Fibroblast of skin of right quadriceps (primary cell): ENCODE measurements around the gene RYR2.
"Not testable (repeated sequence)": the region's sequence is repeated elsewhere in the genome, so short reads cannot be mapped to it uniquely, and the experiment has no call there.

Experiments
- DNase-seq: peaks from one replicate; pipeline ENCODE4 v3.0.0-alpha.2; 2013

The RYR2 gene

DNA sequence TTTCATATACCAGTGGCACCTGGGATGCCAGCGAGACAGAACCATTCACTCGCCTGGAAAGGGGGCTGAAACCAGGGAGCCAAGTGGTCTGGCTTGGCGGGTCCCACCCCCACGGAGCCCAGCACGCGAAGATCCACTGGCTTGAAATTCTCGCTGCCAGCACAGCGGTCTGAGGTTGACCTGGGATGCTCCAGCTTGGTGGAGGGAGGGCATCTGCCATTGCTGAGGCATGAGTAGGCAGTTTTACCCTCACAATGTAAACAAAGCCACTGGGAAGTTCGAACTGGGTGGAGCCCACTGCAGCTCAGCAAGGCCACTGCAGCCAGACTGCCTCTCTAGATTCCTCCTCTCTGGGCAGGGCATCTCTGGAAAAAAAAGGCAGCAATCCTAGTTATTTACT is 778.6 kb downstream of the RYR2 start:
- not testable (repeated sequence) for DNase-seq

- no peak for DNase-seq
Measured at GRCh38 chr1:237832858-237833257, 790.9 kb downstream of the RYR2 start.

DNA sequence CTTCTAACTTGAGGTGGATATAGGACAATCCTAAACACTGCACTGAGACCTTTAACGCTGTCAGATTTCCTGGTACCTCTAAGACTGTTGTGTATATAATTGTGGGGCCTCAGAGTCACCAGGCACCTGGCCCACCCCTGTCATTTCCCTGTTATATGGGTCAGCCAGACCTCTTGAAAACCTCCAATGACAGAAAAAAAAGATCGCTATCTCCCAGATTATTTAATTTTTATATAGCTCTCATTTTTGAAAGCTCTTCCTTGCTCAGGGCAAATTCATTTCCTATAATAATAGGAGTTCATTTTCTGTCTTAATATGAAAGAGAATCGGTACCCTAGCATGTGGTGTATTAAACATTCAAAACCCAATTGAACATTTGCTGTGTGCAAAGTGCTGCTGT is 792.1 kb downstream of the RYR2 start:
- DNase-seq, result no peak

GRCh38 chr1:237834461-237834860 is 792.5 kb downstream of the RYR2 start:
- DNase-seq, result no peak

GRCh38 chr1:237838320-237838719 is 796.3 kb downstream of the RYR2 start:
- DNase-seq, result no peak

- DNase-seq, result no peak
Measured at GRCh38 chr1:237838904-237839534, 797.0 kb downstream of the RYR2 start.

GRCh38 chr1:237841485-237841884 is 799.5 kb downstream of the RYR2 start:
- DNase-seq, result no peak

- DNase-seq, result not testable (repeated sequence)
Measured at GRCh38 chr1:237843516-237843915, 801.5 kb downstream of the RYR2 start.

GRCh38 chr1:237851210-237851845 is 809.3 kb downstream of the RYR2 start:
- peak; percentile 47 for DNase-seq

DNA sequence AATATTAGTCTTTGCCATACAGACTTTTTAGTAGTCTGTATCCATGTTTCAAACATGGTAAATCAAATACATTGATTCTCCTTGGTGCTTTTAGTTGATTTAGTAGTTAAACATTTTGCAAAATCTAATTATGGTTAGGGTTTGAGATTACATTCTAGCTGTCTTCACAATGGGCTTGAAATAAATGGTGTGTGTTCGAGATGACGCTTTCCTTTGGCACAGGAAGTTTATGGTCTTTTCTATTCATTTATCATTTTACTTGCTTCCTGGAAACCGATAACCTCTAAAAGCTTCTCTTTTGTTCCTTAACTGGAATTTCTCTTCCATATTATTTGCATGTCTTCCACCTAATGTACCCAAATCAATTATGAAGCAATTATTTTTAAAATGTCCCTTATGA is 810.4 kb downstream of the RYR2 start:
- no peak for DNase-seq

DNA sequence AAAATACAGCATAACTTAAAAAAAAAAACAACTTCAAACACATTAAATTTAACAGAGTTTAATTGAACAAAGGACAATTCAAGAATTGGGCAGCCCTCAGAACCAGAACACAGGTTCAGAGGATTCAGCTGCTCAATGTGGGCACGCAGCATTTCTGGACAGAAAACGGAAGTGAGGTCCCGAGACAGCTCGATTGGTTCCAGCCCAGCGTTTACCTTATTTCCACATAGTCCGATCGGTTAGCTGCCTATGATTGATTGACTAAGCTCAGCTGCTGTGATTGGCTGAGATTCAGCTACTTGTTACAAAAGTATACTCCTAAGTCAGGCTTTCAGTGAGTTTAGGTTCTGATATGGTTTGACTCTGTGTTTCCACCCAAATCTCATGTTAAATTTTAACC is 815.5 kb downstream of the RYR2 start:
- no peak for DNase-seq

GRCh38 chr1:237858992-237859391 is 817.0 kb downstream of the RYR2 start:
- no peak for DNase-seq

- no peak for DNase-seq
Measured at GRCh38 chr1:237861944-237862343, 820.0 kb downstream of the RYR2 start.

GRCh38 chr1:237863234-237863633 is 821.2 kb downstream of the RYR2 start:
- DNase-seq, result no peak

DNA sequence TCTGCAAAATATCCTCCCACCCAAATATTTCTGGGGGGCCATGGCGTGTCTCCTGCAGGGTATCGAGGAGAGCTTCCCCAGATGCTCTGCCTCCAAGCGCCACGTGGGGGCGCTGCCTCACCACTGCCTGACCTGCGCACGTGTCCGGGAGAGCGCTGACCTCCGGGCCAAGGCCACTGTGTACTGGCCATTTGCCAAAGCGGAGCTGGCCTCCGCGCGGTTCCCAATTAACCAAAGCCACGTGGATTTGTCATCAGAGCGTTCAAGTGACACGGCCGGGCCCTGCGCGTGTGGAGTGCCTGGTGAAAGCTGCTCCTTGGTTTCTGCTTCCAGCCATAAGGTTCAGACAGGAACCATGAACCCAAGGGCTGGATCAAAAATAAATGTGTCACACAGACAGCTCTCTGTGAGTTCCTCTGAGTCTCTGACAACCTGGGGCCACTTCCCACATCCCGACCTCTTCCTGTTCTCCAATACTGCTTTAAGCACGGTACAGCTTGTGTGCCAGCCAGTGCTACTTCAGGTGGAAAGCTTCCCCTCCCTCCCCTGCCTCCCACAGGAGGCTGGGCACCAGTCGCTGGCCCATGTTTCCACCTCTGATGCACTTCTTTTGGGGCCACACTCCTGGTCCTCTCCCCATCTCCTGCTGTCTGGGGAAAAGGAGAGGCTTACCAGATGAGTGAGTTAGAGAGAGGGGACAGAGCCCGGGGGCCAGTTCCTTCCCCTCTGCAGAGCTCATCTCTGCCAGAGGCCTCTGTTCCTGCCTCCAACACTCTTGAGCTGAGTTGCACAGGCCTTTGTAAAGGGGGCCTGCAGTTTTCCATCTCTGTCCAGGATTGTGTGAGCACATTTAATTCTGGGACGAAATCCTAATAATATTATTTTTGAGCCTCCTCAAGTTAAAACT is 822.6 kb downstream of the RYR2 start:
- peak; percentile 29 for DNase-seq

DNA sequence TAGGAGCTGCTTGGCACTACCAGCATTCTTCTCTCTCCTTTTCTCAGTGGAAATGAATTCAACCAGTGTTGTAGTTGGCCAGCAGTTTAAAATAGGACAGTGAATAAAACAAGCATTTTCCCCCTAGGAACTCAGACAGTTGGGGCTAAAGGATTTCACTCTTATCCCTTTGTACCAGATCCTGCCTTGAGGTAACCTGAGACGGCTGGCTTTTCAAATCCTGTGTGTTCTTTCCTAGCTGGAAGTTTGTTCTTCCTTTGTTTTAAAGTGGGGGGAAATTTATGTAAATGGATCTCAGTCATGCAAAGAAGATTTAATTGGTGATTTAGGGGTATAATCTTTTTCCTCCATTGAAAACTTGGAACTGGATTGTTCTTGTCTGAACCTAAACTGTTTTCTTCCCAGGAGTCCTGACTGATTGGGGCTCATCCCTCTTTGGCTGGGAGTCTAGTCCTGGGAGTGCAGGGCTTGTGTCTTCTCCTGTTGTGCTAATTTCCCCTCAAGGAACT is 825.5 kb downstream of the RYR2 start:
- DNase-seq, result no peak

GRCh38 chr1:237868817-237869600 is 827.0 kb downstream of the RYR2 start:
- DNase-seq, result no peak

DNA sequence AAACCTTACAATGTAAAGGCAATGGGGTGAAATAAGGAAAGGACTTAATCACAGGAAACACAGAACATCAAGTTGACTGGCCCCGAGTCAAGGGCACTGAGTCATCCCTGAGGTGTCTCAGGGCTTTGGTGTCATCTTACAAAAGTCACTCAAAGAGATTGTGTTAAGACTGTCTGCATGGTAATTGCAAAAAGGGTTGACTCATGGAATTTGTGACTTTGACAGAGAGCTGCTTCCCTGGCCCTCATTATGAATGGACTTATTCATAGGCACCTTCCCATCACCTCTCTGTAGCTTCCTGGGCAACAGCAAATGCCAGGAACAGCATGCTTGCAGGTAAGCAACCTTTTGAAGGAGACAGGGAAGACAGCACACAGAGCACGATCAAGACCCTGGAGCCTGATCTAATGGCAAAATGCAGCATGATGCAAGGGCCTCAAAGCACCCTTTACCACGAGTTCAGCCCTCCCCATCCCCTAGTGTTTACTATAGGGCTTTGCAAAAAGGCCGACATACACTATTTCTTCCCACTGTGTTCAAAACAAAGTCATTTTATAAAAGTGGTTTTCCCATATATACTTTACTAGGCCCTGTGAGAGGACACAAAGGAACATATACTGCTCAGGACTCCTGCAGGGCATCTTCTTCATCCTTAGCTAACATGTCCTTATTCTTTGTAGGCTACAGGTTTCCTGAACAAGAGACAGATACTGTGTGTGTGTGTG is 831.7 kb downstream of the RYR2 start:
- peak; percentile 89 for DNase-seq

- no peak for DNase-seq
Measured at GRCh38 chr1:237875291-237875690, 833.3 kb downstream of the RYR2 start.

- no peak for DNase-seq
Measured at GRCh38 chr1:237877631-237878030, 835.6 kb downstream of the RYR2 start.

DNA sequence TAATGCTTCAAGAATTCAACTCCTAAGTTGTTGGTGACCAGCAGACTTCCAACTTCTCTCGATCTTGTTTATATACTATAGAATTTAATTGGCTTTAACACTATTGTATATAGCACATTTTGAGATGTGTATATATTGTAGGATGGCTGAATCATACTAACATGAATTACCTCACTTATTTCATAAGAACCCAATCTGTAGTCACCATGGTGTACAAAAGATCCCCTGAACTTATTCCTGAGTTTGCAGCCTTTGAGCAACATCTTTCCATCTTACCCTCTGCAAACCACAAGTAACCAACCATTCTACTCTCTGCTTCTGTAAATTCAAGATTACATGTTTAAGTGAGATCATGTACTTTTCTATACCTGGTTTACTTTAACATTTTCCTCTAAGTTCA is 836.4 kb downstream of the RYR2 start:
- no peak for DNase-seq

GRCh38 chr1:237879195-237879594 is 837.2 kb downstream of the RYR2 start:
- DNase-seq, result peak; percentile 70
